Measurements from ENCODE around the gene RAC3. TPM values are rescaled to one million over a fixed set of nuclear protein-coding genes. Genes with fewer than 3 reads are reported as not detected.

Gene RAC3
- total RNA-seq (ENCODE audit: low replicate concordance) = 31.6 and 81.2 TPM in 2 replicates

- Mint-ChIP-seq H3K27ac (no peak within 1 kb of the TSS), H3K27me3 (ENCODE audit: insufficient read depth, low read depth) (peaks cover 16% of the 10 kb centered on the region), H3K9me3 (no peaks in the 10 kb centered on the region), H3K36me3 (peaks cover 11% of the 10 kb centered on the region), H3K4me1 (peaks cover 8% of the 10 kb centered on the region), H3K4me3 (peak within 1 kb of the TSS; percentile 81)
- H3K4me3 ChIP-seq = peak within 1 kb of the TSS; percentile 81
- H3F3A ChIP-seq (ENCODE audit: low read depth) = peaks cover 30% of the 10 kb centered on the region
- no peak within 1 kb of the TSS for H3K9ac ChIP-seq
- H4K20me1 ChIP-seq (ENCODE audit: low read depth) = peaks cover 34% of the 10 kb centered on the region
- H3K27ac ChIP-seq = no peak within 1 kb of the TSS
- DNase-seq (ENCODE audit: low spot score) = peak; percentile 91
- no peak for TF ChIP-seq EZH2 (IDR thresholded peaks at IDR 0.05)
- no peak for TF ChIP-seq CTCF (IDR thresholded peaks at IDR 0.05)
- TF ChIP-seq EZH2phosphoT487 (IDR thresholded peaks at IDR 0.05) = no peak
- no peaks in the 10 kb centered on the region for H3K9me3 ChIP-seq (ENCODE audit: low read depth)
- H3K79me2 ChIP-seq (ENCODE audit: low read depth) = peaks cover 4% of the 10 kb centered on the region
- H3K4me1 ChIP-seq = peaks cover 10% of the 10 kb centered on the region
- H2AFZ ChIP-seq (replicated peaks) = peak within 1 kb of the TSS; percentile 89
- H3K27me3 ChIP-seq = peaks cover 9% of the 10 kb centered on the region
- H3K4me2 ChIP-seq = peak within 1 kb of the TSS; percentile 99
- no peaks in the 10 kb centered on the region for H3K36me3 ChIP-seq
These were observed at the start of gene RAC3 for GRCh38 chr17:82031303-82031884. Gene RAC3 (plus strand): TSS chr17:82031678. CDS start chr17:82031762, 84 bp downstream.

- peaks cover 13% of the 10 kb centered on the region for H3K36me3 Mint-ChIP-seq
- TF ChIP-seq EZH2 (IDR thresholded peaks at IDR 0.05) = no peak
- no peak for TF ChIP-seq CTCF (IDR thresholded peaks at IDR 0.05)
- no peak for TF ChIP-seq EZH2phosphoT487 (IDR thresholded peaks at IDR 0.05)
- H3K27me3 Mint-ChIP-seq (ENCODE audit: insufficient read depth, low read depth) = peaks cover 15% of the 10 kb centered on the region
- H4K20me1 ChIP-seq (ENCODE audit: low read depth) = no peaks in the 10 kb centered on the region
- no peak overlapping the region for H3K9ac ChIP-seq
- no peaks in the 10 kb centered on the region for H3K36me3 ChIP-seq
- H3K27ac Mint-ChIP-seq = peak overlapping the region; percentile 50
- H3K4me1 Mint-ChIP-seq = peaks cover 11% of the 10 kb centered on the region
- no peak overlapping the region for H2AFZ ChIP-seq (replicated peaks)
- H3K27ac ChIP-seq = no peak overlapping the region
- H3K9me3 Mint-ChIP-seq = no peaks in the 10 kb centered on the region
- no peaks in the 10 kb centered on the region for H3K27me3 ChIP-seq
- peaks cover 9% of the 10 kb centered on the region for H3K79me2 ChIP-seq (ENCODE audit: low read depth)
- peaks cover 3% of the 10 kb centered on the region for H3K4me1 ChIP-seq
- no peak overlapping the region for H3K4me3 Mint-ChIP-seq
- peaks cover 4% of the 10 kb centered on the region for H3F3A ChIP-seq (ENCODE audit: low read depth)
- DNase-seq (ENCODE audit: low spot score) = no peak
- H3K9me3 ChIP-seq (ENCODE audit: low read depth) = no peaks in the 10 kb centered on the region
- no peak overlapping the region for H3K4me3 ChIP-seq
- no peak overlapping the region for H3K4me2 ChIP-seq
These were observed 48.4 kb upstream of the RAC3 start for GRCh38 chr17:81983011-81983638.

DNA sequence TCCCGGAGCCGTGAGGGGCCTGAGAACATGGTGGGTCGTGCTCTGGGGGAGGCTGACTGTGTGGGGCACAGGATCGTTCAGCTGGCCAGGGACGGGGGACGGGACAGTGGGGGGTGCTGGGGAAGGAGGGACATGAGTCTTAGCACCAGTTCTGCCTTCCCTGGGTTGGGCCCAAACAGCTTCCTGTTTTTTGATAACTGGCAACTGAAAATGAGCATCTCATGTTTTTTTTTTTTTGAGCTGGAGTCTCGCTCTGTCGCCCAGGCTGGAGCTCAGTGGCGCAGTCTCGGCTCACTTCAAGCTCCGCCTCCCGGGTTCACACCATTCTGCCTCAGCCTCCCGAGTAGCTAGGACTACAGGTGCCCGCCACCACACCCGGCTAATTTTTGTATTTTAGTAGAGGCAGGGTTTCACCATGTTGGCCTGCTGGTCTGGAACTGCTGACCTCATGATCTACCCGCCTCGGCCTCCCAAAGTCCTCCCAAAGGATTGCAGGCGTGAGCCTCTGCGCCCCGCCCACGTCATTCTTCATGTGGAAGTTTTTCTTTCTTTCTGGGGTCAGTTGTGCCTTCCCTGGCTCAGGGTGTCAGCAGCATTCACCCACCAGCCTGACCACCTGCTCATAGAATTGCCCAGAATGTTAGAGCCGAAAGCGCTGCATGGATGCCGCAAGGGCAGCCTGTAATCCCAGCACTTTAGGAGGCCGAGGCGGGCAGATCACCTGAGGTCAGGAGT is 47.7 kb upstream of the RAC3 start:
- H3K9me3 Mint-ChIP-seq = no peaks in the 10 kb centered on the region
- H3K4me2 ChIP-seq = no peak overlapping the region
- H4K20me1 ChIP-seq (ENCODE audit: low read depth) = no peaks in the 10 kb centered on the region
- peaks cover 13% of the 10 kb centered on the region for H3K36me3 Mint-ChIP-seq
- no peak overlapping the region for H2AFZ ChIP-seq (replicated peaks)
- H3K4me3 ChIP-seq = no peak overlapping the region
- no peaks in the 10 kb centered on the region for H3K9me3 ChIP-seq (ENCODE audit: low read depth)
- no peaks in the 10 kb centered on the region for H3K27me3 ChIP-seq
- peak overlapping the region; percentile 21 for H3K27ac Mint-ChIP-seq
- no peaks in the 10 kb centered on the region for H3K4me1 ChIP-seq
- no peak overlapping the region for H3K4me3 Mint-ChIP-seq
- H3K27me3 Mint-ChIP-seq (ENCODE audit: insufficient read depth, low read depth) = peaks cover 15% of the 10 kb centered on the region
- TF ChIP-seq EZH2phosphoT487 (IDR thresholded peaks at IDR 0.05) (no peak), CTCF (IDR thresholded peaks at IDR 0.05) (no peak), EZH2 (IDR thresholded peaks at IDR 0.05) (no peak)
- no peaks in the 10 kb centered on the region for H3K36me3 ChIP-seq
- no peak overlapping the region for H3K9ac ChIP-seq
- no peaks in the 10 kb centered on the region for H3F3A ChIP-seq (ENCODE audit: low read depth)
- H3K27ac ChIP-seq = no peak overlapping the region
- H3K4me1 Mint-ChIP-seq = peaks cover 9% of the 10 kb centered on the region
- H3K79me2 ChIP-seq (ENCODE audit: low read depth) = peaks cover 3% of the 10 kb centered on the region
- DNase-seq (ENCODE audit: low spot score) = no peak
